ENCODE data around the gene ZSCAN30.

DNA sequence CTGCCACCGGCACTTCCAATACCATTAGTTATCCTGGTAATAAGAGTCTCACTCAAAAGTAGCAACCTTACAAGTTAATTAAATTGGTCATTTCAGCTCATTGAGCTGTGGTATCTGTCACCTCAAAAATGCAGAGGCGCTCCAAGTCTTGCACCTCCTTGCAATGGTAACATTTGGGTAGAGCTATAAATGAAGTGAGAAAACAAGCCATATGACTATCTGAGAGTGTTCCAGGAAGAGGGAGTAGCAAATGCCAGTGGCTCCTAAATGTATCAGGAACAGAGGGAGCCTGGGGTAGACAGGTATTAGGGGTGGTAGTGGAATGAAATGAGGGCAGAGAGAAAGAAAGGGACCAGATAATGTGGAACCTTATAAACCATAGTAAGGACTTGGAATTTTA lies 6.0 kb upstream of the ZSCAN30 start:
- TF ChIP-seq, protein P1, sequence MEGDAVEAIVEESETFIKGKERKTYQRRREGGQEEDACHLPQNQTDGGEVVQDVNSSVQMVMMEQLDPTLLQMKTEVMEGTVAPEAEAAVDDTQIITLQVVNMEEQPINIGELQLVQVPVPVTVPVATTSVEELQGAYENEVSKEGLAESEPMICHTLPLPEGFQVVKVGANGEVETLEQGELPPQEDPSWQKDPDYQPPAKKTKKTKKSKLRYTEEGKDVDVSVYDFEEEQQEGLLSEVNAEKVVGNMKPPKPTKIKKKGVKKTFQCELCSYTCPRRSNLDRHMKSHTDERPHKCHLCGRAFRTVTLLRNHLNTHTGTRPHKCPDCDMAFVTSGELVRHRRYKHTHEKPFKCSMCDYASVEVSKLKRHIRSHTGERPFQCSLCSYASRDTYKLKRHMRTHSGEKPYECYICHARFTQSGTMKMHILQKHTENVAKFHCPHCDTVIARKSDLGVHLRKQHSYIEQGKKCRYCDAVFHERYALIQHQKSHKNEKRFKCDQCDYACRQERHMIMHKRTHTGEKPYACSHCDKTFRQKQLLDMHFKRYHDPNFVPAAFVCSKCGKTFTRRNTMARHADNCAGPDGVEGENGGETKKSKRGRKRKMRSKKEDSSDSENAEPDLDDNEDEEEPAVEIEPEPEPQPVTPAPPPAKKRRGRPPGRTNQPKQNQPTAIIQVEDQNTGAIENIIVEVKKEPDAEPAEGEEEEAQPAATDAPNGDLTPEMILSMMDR (IDR thresholded peaks at IDR 0.05; ENCODE audit: low read depth, low read length), result no peak
- TF ChIP-seq POLR2A (IDR thresholded peaks at IDR 0.05; ENCODE audit: extremely low read depth, insufficient read length), result no peak
